ENCODE measurements around the gene ZNF558.

The ZNF558 gene

GRCh38 chr19:8815780-8816179 is 16.3 kb downstream of the ZNF558 start:
- peaks cover 70% of the 10 kb centered on the region for H3K36me3 ChIP-seq (ENCODE audit: insufficient read depth, low read length)
- no peak overlapping the region for H3K9ac ChIP-seq (ENCODE audit: low read depth, low read length, poor library complexity, severe bottlenecking)
- no peak overlapping the region for H3K4me2 ChIP-seq (ENCODE audit: low read depth, low read length, poor library complexity, severe bottlenecking)
- H3K9me3 ChIP-seq (ENCODE audit: insufficient read depth, low read depth, low read length): peaks cover 61% of the 10 kb centered on the region
- no peaks in the 10 kb centered on the region for H3K79me2 ChIP-seq (ENCODE audit: insufficient read depth, low read length)
- H3K4me3 ChIP-seq (ENCODE audit: low read length, poor library complexity, severe bottlenecking): no peak overlapping the region
- no peaks in the 10 kb centered on the region for H3F3A ChIP-seq (ENCODE audit: low read depth)
- H3K27me3 ChIP-seq (ENCODE audit: insufficient read depth, low read length, poor library complexity, severe bottlenecking): peaks cover 7% of the 10 kb centered on the region
- no peaks in the 10 kb centered on the region for H4K20me1 ChIP-seq (ENCODE audit: insufficient read depth, low read length, poor library complexity, severe bottlenecking)
- H2AFZ ChIP-seq (ENCODE audit: low read length): no peak overlapping the region
- TF ChIP-seq EZH2phosphoT487 (IDR thresholded peaks at IDR 0.05; ENCODE audit: borderline replicate concordance) (no peak), CTCF (conservative IDR thresholded peaks at IDR 0.05; ENCODE audit: low read length) (no peak)
- no peaks in the 10 kb centered on the region for H3K4me1 ChIP-seq (ENCODE audit: insufficient read depth, low read length, poor library complexity, severe bottlenecking)
- no peaks in the 10 kb centered on the region for H3K9me2 ChIP-seq (replicated peaks; ENCODE audit: low read depth, low read length)

- Histone ChIP-seq H2AFZ (ENCODE audit: low read length) (no peak overlapping the region), H4K20me1 (ENCODE audit: insufficient read depth, low read length, poor library complexity, severe bottlenecking) (no peaks in the 10 kb centered on the region), H3K9me2 (replicated peaks; ENCODE audit: low read depth, low read length) (no peaks in the 10 kb centered on the region), H3K4me2 (ENCODE audit: low read depth, low read length, poor library complexity, severe bottlenecking) (no peak overlapping the region), H3K27me3 (ENCODE audit: insufficient read depth, low read length, poor library complexity, severe bottlenecking) (peaks cover 7% of the 10 kb centered on the region), H3K4me3 (ENCODE audit: low read length, poor library complexity, severe bottlenecking) (no peak overlapping the region), H3K9ac (ENCODE audit: low read depth, low read length, poor library complexity, severe bottlenecking) (no peak overlapping the region), H3K36me3 (ENCODE audit: insufficient read depth, low read length) (peaks cover 72% of the 10 kb centered on the region), H3K9me3 (ENCODE audit: insufficient read depth, low read depth, low read length) (peaks cover 75% of the 10 kb centered on the region), H3K79me2 (ENCODE audit: insufficient read depth, low read length) (no peaks in the 10 kb centered on the region), H3K4me1 (ENCODE audit: insufficient read depth, low read length, poor library complexity, severe bottlenecking) (no peaks in the 10 kb centered on the region), H3F3A (ENCODE audit: low read depth) (no peaks in the 10 kb centered on the region)
- TF ChIP-seq EZH2phosphoT487 (IDR thresholded peaks at IDR 0.05; ENCODE audit: borderline replicate concordance): no peak
- TF ChIP-seq CTCF (conservative IDR thresholded peaks at IDR 0.05; ENCODE audit: low read length): no peak
Observed at GRCh38 chr19:8814176-8814575, 17.9 kb downstream of the ZNF558 start.

GRCh38 chr19:8811315-8812172 is 20.6 kb downstream of the ZNF558 start:
- Histone ChIP-seq H3K4me3 (ENCODE audit: low read length, poor library complexity, severe bottlenecking) (no peak overlapping the region), H3K27me3 (ENCODE audit: insufficient read depth, low read length, poor library complexity, severe bottlenecking) (peaks cover 7% of the 10 kb centered on the region), H3K36me3 (ENCODE audit: insufficient read depth, low read length) (peaks cover 76% of the 10 kb centered on the region), H3K79me2 (ENCODE audit: insufficient read depth, low read length) (no peaks in the 10 kb centered on the region), H3K4me1 (ENCODE audit: insufficient read depth, low read length, poor library complexity, severe bottlenecking) (no peaks in the 10 kb centered on the region), H3K9me2 (replicated peaks; ENCODE audit: low read depth, low read length) (no peaks in the 10 kb centered on the region), H3K4me2 (ENCODE audit: low read depth, low read length, poor library complexity, severe bottlenecking) (no peak overlapping the region), H3K9ac (ENCODE audit: low read depth, low read length, poor library complexity, severe bottlenecking) (no peak overlapping the region), H3F3A (ENCODE audit: low read depth) (no peaks in the 10 kb centered on the region), H2AFZ (ENCODE audit: low read length) (no peak overlapping the region), H3K9me3 (ENCODE audit: insufficient read depth, low read depth, low read length) (peaks cover 79% of the 10 kb centered on the region), H4K20me1 (ENCODE audit: insufficient read depth, low read length, poor library complexity, severe bottlenecking) (no peaks in the 10 kb centered on the region)
- TF ChIP-seq EZH2phosphoT487 (IDR thresholded peaks at IDR 0.05; ENCODE audit: borderline replicate concordance) (no peak), CTCF (conservative IDR thresholded peaks at IDR 0.05; ENCODE audit: low read length) (no peak)

Measured in Loucy (cell line).